B cell (primary cell): ENCODE data around the gene AIRE.

Source experiments
- CTCF ChIP-seq: fragments of 200-600 bp; IDR thresholded peaks from one replicate; pipeline ENCODE4 v1.8.0; 2022; ENCODE audit warnings: antibody characterized with exemption, mild to moderate bottlenecking
- EZH2 ChIP-seq: IDR thresholded peaks from 2 replicates; pipeline ENCODE4 v1.6.1; 2012; ENCODE audit warnings: borderline replicate concordance, low read depth, mild to moderate bottlenecking, moderate library complexity, low read length; ENCODE audit not compliant: insufficient read depth, poor library complexity, severe bottlenecking

- TF ChIP-seq CTCF (no peak), EZH2 (no peak)
These were observed 32.2 kb downstream of the AIRE start for GRCh38 chr21:44317871-44318270.
